ENCODE measurements around the gene CALHM3. TPM values are rescaled to one million over a fixed set of nuclear protein-coding genes. Genes with fewer than 3 reads are reported as not detected.

CALHM3 gene
- total and polyA plus RNA-seq, 2 of the 13 experiments (the other 11 are each of a cell fraction or from before 2014, with no cell fraction given) = not detected

DNA sequence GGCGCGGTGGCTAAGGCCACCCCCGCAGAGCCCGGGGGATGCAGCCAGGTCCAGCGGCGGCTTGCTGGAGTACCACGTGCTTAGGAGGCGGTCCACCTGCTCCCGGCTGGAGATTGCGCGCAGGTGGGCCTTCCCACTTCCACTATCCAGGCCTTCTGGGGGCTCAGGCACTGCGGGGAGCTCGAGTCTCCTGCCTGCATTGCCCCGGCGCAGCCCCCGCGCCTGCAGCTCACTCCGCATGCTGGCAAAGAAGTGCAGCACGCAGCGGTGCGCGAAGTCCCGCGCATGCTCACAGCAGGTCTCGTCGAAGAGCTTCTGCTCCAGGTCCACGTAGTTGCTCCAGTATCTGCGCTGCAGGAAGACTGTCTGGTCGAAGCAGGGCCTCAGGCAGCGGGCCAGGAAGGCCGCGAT, 5.8 kb downstream of the CALHM3 start:
- Histone ChIP-seq H3K79me2 (ENCODE audit: insufficient read depth, low read length) (no peaks in the 10 kb centered on the region), H3K9me3 (ENCODE audit: low read length) (no peaks in the 10 kb centered on the region), H3K36me3 (replicated peaks in 1 of 2; ENCODE audit: control insufficient read depth in 1 of 2, insufficient read depth in 2 of 2, low read length in 2 of 2) (no peaks in the 10 kb centered on the region), H3K4me2 (ENCODE audit: low read depth, low read length) (no peak overlapping the region), H3K4me1 (ENCODE audit: insufficient read depth, low read length) (peaks cover 23% of the 10 kb centered on the region), H4K20me1 (ENCODE audit: insufficient read depth, low read length) (no peaks in the 10 kb centered on the region), H3K27ac (ENCODE audit: extremely low read length, insufficient read depth, low read length) (no peak overlapping the region), H3K27me3 (ENCODE audit: control insufficient read depth in 1 of 2, insufficient read depth in 2 of 2, low read length in 2 of 2) (peaks cover 3 to 33% of the 10 kb centered on the region in 2 experiments; a peak in 3 of 5 replicates), H3K9ac (ENCODE audit: insufficient read depth, low read depth, low read length) (no peak overlapping the region), H3K4me3 (replicated peaks in 1 of 3; ENCODE audit: insufficient read depth in 1 of 3, low read depth in 2 of 3, low read length in 3 of 3) (no peak overlapping the region), H2AFZ (ENCODE audit: low read length) (no peak overlapping the region)
- DNase-seq (ENCODE audit: low spot score) (no peak), ATAC-seq (no peak), FAIRE-seq (no peak)
- ChIA-PET CTCF (ENCODE audit: low intra/inter-chr PET ratio, low total read pairs) (no interaction called here), POLR2A (no interaction called here)
- BruUV-seq (replicated peaks) = no TSS peak
- in situ Hi-C loops (cut with HindIII; ENCODE audit: extremely low pct_ligation_motif_present, low pct_unique_long_range_greater_than_20kb) (no loop called here), intact Hi-C loops (cut with micrococcal nuclease; ENCODE audit: unreplicated experiment) (no loop called here)
- WGBS (ENCODE audit: low lambda C conversion rate) = 39% methylated on average over 4 of the region's 32 CpGs
- TF ChIP-seq HHEX (CRISPR knock-in tag; IDR thresholded peaks at IDR 0.05) = no peak
- no peak for TF ChIP-seq PRMT3 (CRISPR knock-in tag; IDR thresholded peaks at IDR 0.05; ENCODE audit: borderline replicate concordance, low read depth)
- no peak for TF ChIP-seq NR3C1 (CRISPR knock-in tag; IDR thresholded peaks at IDR 0.05)
- no peak for TF ChIP-seq ZNF766 (CRISPR knock-in tag; IDR thresholded peaks at IDR 0.05; ENCODE audit: borderline replicate concordance)
- TF ChIP-seq ZNF563 (CRISPR knock-in tag; IDR thresholded peaks at IDR 0.05) = no peak
- TF ChIP-seq, protein P1, sequence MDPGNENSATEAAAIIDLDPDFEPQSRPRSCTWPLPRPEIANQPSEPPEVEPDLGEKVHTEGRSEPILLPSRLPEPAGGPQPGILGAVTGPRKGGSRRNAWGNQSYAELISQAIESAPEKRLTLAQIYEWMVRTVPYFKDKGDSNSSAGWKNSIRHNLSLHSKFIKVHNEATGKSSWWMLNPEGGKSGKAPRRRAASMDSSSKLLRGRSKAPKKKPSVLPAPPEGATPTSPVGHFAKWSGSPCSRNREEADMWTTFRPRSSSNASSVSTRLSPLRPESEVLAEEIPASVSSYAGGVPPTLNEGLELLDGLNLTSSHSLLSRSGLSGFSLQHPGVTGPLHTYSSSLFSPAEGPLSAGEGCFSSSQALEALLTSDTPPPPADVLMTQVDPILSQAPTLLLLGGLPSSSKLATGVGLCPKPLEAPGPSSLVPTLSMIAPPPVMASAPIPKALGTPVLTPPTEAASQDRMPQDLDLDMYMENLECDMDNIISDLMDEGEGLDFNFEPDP (CRISPR knock-in tag; conservative IDR thresholded peaks at IDR 0.05) = no peak
- TF ChIP-seq, protein P2, sequence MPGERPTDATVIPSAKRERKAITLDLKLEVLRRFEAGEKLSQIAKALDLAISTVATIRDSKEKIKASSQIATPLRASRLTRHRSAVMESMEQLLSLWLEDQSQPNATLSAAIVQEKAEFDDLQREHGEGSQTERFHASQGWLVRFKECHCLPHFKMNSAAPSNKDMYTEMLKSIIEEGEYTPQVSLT (CRISPR knock-in tag; IDR thresholded peaks at IDR 0.05; ENCODE audit: borderline replicate concordance, low read depth) = no peak
- no peak for TF ChIP-seq MZF1 (CRISPR knock-in tag; IDR thresholded peaks at IDR 0.05; ENCODE audit: borderline replicate concordance)
- no peak for TF ChIP-seq ZNF225 (CRISPR knock-in tag; IDR thresholded peaks at IDR 0.05)
- TF ChIP-seq ZNF891 (CRISPR knock-in tag; IDR thresholded peaks at IDR 0.05) = no peak
- TF ChIP-seq MEIS1 (CRISPR knock-in tag; IDR thresholded peaks at IDR 0.05; ENCODE audit: borderline replicate concordance) = no peak
- TF ChIP-seq, protein P3, sequence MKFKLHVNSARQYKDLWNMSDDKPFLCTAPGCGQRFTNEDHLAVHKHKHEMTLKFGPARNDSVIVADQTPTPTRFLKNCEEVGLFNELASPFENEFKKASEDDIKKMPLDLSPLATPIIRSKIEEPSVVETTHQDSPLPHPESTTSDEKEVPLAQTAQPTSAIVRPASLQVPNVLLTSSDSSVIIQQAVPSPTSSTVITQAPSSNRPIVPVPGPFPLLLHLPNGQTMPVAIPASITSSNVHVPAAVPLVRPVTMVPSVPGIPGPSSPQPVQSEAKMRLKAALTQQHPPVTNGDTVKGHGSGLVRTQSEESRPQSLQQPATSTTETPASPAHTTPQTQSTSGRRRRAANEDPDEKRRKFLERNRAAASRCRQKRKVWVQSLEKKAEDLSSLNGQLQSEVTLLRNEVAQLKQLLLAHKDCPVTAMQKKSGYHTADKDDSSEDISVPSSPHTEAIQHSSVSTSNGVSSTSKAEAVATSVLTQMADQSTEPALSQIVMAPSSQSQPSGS (CRISPR knock-in tag; IDR thresholded peaks at IDR 0.05) = no peak
- no peak for TF ChIP-seq FLYWCH1 (CRISPR knock-in tag; IDR thresholded peaks at IDR 0.05)
- no peak for TF ChIP-seq ASH2L (IDR thresholded peaks at IDR 0.05; ENCODE audit: insufficient read length, low read depth, low read length)
- TF ChIP-seq ZNF329 (CRISPR knock-in tag; IDR thresholded peaks at IDR 0.05; ENCODE audit: low read depth) = no peak
- TF ChIP-seq, protein P4, sequence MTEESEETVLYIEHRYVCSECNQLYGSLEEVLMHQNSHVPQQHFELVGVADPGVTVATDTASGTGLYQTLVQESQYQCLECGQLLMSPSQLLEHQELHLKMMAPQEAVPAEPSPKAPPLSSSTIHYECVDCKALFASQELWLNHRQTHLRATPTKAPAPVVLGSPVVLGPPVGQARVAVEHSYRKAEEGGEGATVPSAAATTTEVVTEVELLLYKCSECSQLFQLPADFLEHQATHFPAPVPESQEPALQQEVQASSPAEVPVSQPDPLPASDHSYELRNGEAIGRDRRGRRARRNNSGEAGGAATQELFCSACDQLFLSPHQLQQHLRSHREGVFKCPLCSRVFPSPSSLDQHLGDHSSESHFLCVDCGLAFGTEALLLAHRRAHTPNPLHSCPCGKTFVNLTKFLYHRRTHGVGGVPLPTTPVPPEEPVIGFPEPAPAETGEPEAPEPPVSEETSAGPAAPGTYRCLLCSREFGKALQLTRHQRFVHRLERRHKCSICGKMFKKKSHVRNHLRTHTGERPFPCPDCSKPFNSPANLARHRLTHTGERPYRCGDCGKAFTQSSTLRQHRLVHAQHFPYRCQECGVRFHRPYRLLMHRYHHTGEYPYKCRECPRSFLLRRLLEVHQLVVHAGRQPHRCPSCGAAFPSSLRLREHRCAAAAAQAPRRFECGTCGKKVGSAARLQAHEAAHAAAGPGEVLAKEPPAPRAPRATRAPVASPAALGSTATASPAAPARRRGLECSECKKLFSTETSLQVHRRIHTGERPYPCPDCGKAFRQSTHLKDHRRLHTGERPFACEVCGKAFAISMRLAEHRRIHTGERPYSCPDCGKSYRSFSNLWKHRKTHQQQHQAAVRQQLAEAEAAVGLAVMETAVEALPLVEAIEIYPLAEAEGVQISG (CRISPR knock-in tag; IDR thresholded peaks at IDR 0.05) = no peak
- TF ChIP-seq, protein P5, sequence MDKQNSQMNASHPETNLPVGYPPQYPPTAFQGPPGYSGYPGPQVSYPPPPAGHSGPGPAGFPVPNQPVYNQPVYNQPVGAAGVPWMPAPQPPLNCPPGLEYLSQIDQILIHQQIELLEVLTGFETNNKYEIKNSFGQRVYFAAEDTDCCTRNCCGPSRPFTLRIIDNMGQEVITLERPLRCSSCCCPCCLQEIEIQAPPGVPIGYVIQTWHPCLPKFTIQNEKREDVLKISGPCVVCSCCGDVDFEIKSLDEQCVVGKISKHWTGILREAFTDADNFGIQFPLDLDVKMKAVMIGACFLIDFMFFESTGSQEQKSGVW (CRISPR knock-in tag; IDR thresholded peaks at IDR 0.05; ENCODE audit: borderline replicate concordance) = no peak
- no peak for TF ChIP-seq PAX8 (CRISPR knock-in tag; IDR thresholded peaks at IDR 0.05; ENCODE audit: borderline replicate concordance)
